ENCODE measurements around the gene MYO1A. TPM values are rescaled to one million over a fixed set of nuclear protein-coding genes. Genes with fewer than 3 reads are reported as not detected.

The MYO1A gene
- total and polyA plus RNA-seq, 10 of the 15 experiments (the other 5 are each of a cell fraction or from before 2014, with no cell fraction given), result 0.01 to 0.34 (median 0.15) TPM; not detected in 2

DNA sequence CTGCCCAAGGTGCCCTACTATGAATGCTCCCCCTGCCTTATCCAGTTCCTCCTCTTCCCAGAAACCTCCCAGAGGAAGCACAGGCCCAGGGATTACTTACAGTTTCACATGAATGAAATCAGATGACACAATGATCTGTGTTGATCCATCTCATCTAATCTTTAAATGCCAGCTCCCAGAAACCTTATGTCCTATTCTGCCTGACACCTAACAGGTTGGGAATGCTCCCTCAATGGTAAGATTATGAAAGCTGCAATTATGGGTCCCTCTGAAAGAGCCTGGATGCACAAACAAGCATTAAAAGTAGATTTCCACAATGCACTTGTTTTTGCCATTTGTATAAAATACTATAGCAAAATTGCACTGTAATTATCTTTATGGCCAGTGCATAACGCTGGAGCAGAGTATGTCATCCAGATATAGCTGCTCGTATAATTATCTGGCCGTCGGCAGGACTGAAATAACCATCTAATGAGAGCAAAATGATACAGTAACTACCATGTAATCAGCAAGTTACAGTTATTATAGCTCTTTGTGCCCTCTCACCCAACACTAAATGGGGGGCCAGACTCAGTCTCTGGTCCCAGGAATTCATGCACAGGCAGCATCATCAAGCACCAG is 39.2 kb downstream of the MYO1A start:
- H3K4me1 ChIP-seq (ENCODE audit: control insufficient read depth, insufficient read depth, low read length), result peaks cover 26% of the 10 kb centered on the region
- ATAC-seq, result no peak
- H3K9me3 ChIP-seq (replicated peaks; ENCODE audit: control insufficient read depth, insufficient read depth, low read length), result no peaks in the 10 kb centered on the region
- no peak overlapping the region for H3K4me3 ChIP-seq
- no peaks in the 10 kb centered on the region for H4K20me1 ChIP-seq (ENCODE audit: control insufficient read depth, insufficient read depth)
- ChIA-PET SMC1A (ENCODE audit: uncharacterized antibody, unreplicated experiment) (interaction anchor here (1.0 to 9.2 kb wide), 5 partner anchors 20 to 248 kb away, joined by 3 to 54 read pairs (median 8); partner anchors contain the start of gene STAT6), CTCF (interaction anchor here (0.8 to 9.5 kb wide), 10 partner anchors 9 to 362 kb away, joined by 3 to 117 read pairs (median 5); partner anchors contain the start of gene STAT6), POLR2A (interaction anchor here (1.6 kb wide), 1 partner anchor 101 kb away, joined by 7 read pairs; the partner anchor contains the start of gene STAT6), RAD21 (ENCODE audit: unreplicated experiment) (interaction anchor here (1.0 to 1.8 kb wide), 8 partner anchors 9 to 285 kb away, joined by 3 to 7 read pairs (median 4); partner anchors contain the start of genes NACA and STAT6)
- DNase-seq (ENCODE audit: low read depth, low spot score), result no peak
- no peak overlapping the region for H3K9ac ChIP-seq (ENCODE audit: control insufficient read depth, insufficient read depth, low read length)
- no peak for FAIRE-seq
- no peaks in the 10 kb centered on the region for H3K36me3 ChIP-seq (ENCODE audit: control insufficient read depth in 2 of 2, insufficient read depth in 2 of 2, low read length in 1 of 2)
- intact Hi-C loops (cut with micrococcal nuclease; ENCODE audit: unreplicated experiment) (no loop called here), in situ Hi-C loops (cut with MboI) (no loop called here)
- H3K27me3 ChIP-seq (replicated peaks in 1 of 2; ENCODE audit: control insufficient read depth in 2 of 2, insufficient read depth in 2 of 2, low read length in 1 of 2), result no peaks in the 10 kb centered on the region
- H3K4me2 ChIP-seq (ENCODE audit: control insufficient read depth, insufficient read depth), result 0 out of 2 replicates have a peak overlapping the region, but pooled peaks have one; percentile 72
- no peak overlapping the region for H3K27ac ChIP-seq (ENCODE audit: control insufficient read depth, insufficient read depth)
- no TSS peak for BruUV-seq (replicated peaks)
- H2AFZ ChIP-seq (ENCODE audit: control insufficient read depth, low read depth, low read length), result no peak overlapping the region
- H3K79me2 ChIP-seq (ENCODE audit: control insufficient read depth, insufficient read depth, low read length), result peaks cover 4% of the 10 kb centered on the region
- WGBS (ENCODE audit: insufficient coverage, insufficient replicate concordance, low lambda C conversion rate, missing lambda C conversion rate), result 72% methylated on average over 4 of the region's 4 CpGs
- TF ChIP-seq FOS (IDR thresholded peaks at IDR 0.05; ENCODE audit: borderline replicate concordance, extremely low read depth, insufficient read length), result no peak
- TF ChIP-seq, protein P1, sequence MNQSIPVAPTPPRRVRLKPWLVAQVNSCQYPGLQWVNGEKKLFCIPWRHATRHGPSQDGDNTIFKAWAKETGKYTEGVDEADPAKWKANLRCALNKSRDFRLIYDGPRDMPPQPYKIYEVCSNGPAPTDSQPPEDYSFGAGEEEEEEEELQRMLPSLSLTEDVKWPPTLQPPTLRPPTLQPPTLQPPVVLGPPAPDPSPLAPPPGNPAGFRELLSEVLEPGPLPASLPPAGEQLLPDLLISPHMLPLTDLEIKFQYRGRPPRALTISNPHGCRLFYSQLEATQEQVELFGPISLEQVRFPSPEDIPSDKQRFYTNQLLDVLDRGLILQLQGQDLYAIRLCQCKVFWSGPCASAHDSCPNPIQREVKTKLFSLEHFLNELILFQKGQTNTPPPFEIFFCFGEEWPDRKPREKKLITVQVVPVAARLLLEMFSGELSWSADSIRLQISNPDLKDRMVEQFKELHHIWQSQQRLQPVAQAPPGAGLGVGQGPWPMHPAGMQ (IDR thresholded peaks at IDR 0.05; ENCODE audit: borderline replicate concordance), result no peak
- no peak for TF ChIP-seq NFYB (IDR thresholded peaks at IDR 0.05; ENCODE audit: insufficient read depth, low read depth, low read length)
- no peak for TF ChIP-seq GABPA (IDR thresholded peaks at IDR 0.05; ENCODE audit: low read depth)
- no peak for TF ChIP-seq TCF3 (IDR thresholded peaks at IDR 0.05; ENCODE audit: borderline replicate concordance, insufficient read depth, low read depth, low read length)
- TF ChIP-seq, protein P2, sequence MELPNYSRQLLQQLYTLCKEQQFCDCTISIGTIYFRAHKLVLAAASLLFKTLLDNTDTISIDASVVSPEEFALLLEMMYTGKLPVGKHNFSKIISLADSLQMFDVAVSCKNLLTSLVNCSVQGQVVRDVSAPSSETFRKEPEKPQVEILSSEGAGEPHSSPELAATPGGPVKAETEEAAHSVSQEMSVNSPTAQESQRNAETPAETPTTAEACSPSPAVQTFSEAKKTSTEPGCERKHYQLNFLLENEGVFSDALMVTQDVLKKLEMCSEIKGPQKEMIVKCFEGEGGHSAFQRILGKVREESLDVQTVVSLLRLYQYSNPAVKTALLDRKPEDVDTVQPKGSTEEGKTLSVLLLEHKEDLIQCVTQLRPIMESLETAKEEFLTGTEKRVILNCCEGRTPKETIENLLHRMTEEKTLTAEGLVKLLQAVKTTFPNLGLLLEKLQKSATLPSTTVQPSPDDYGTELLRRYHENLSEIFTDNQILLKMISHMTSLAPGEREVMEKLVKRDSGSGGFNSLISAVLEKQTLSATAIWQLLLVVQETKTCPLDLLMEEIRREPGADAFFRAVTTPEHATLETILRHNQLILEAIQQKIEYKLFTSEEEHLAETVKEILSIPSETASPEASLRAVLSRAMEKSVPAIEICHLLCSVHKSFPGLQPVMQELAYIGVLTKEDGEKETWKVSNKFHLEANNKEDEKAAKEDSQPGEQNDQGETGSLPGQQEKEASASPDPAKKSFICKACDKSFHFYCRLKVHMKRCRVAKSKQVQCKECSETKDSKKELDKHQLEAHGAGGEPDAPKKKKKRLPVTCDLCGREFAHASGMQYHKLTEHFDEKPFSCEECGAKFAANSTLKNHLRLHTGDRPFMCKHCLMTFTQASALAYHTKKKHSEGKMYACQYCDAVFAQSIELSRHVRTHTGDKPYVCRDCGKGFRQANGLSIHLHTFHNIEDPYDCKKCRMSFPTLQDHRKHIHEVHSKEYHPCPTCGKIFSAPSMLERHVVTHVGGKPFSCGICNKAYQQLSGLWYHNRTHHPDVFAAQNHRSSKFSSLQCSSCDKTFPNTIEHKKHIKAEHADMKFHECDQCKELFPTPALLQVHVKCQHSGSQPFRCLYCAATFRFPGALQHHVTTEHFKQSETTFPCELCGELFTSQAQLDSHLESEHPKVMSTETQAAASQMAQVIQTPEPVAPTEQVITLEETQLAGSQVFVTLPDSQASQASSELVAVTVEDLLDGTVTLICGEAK (IDR thresholded peaks at IDR 0.05; ENCODE audit: borderline replicate concordance), result no peak
- no peak for TF ChIP-seq CREB1 (IDR thresholded peaks at IDR 0.05; ENCODE audit: low read depth)
- TF ChIP-seq, protein P3, sequence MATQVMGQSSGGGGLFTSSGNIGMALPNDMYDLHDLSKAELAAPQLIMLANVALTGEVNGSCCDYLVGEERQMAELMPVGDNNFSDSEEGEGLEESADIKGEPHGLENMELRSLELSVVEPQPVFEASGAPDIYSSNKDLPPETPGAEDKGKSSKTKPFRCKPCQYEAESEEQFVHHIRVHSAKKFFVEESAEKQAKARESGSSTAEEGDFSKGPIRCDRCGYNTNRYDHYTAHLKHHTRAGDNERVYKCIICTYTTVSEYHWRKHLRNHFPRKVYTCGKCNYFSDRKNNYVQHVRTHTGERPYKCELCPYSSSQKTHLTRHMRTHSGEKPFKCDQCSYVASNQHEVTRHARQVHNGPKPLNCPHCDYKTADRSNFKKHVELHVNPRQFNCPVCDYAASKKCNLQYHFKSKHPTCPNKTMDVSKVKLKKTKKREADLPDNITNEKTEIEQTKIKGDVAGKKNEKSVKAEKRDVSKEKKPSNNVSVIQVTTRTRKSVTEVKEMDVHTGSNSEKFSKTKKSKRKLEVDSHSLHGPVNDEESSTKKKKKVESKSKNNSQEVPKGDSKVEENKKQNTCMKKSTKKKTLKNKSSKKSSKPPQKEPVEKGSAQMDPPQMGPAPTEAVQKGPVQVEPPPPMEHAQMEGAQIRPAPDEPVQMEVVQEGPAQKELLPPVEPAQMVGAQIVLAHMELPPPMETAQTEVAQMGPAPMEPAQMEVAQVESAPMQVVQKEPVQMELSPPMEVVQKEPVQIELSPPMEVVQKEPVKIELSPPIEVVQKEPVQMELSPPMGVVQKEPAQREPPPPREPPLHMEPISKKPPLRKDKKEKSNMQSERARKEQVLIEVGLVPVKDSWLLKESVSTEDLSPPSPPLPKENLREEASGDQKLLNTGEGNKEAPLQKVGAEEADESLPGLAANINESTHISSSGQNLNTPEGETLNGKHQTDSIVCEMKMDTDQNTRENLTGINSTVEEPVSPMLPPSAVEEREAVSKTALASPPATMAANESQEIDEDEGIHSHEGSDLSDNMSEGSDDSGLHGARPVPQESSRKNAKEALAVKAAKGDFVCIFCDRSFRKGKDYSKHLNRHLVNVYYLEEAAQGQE (IDR thresholded peaks at IDR 0.05; ENCODE audit: low read depth, low read length), result no peak
- TF ChIP-seq, protein P4, sequence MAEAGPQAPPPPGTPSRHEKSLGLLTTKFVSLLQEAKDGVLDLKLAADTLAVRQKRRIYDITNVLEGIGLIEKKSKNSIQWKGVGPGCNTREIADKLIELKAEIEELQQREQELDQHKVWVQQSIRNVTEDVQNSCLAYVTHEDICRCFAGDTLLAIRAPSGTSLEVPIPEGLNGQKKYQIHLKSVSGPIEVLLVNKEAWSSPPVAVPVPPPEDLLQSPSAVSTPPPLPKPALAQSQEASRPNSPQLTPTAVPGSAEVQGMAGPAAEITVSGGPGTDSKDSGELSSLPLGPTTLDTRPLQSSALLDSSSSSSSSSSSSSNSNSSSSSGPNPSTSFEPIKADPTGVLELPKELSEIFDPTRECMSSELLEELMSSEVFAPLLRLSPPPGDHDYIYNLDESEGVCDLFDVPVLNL (IDR thresholded peaks at IDR 0.05; ENCODE audit: low read depth, low read length), result no peak
- no peak for TF ChIP-seq ZNF207 (IDR thresholded peaks at IDR 0.05; ENCODE audit: borderline replicate concordance)

Measured in GM12878 (cell line).